ENCODE data around the gene PRR14. TPM values are rescaled to one million over a fixed set of nuclear protein-coding genes. Genes with fewer than 3 reads are reported as not detected.
A peak's percentile ranks its signal among the peaks of the same experiment; 100 is the strongest.
"Not testable (repeated sequence)": the region's sequence is repeated elsewhere in the genome, so short reads cannot be mapped to it uniquely, and the experiment has no call there.

PRR14 gene
- total RNA-seq, 2 donors from 2014 or later = 76.6 to 97.5 TPM

DNA sequence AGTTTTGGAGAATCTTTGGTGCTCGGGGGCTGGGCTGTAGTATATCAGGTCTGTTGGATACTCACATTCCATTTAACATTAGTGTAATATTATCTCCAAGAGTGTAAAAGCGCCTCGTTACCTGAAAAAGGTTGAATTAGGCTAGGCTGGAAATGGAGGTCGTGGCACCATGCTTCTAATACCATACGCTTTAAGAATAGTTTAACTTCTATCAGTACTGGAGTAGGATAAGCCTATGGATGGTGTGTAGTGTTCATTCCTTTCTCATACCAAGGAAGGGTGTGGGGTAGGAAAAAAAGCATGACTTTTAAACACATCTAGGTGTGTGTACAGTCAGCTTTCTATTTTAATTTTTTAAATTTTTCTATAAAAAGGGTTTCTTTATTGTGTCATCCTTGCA lies 50.2 kb downstream of the PRR14 start:
- H3K27me3 Mint-ChIP-seq = no peaks in the 10 kb centered on the region
- peaks cover 11% of the 10 kb centered on the region for H3K4me1 Mint-ChIP-seq
- no peak overlapping the region for H3K27ac Mint-ChIP-seq
- H3K4me3 Mint-ChIP-seq = peak overlapping the region; percentile 97
- peaks cover 84% of the 10 kb centered on the region for H3K36me3 Mint-ChIP-seq (ENCODE audit: low read depth)
- H3K9me3 Mint-ChIP-seq = no peaks in the 10 kb centered on the region
- no peak for ATAC-seq (replicated peaks)

DNA sequence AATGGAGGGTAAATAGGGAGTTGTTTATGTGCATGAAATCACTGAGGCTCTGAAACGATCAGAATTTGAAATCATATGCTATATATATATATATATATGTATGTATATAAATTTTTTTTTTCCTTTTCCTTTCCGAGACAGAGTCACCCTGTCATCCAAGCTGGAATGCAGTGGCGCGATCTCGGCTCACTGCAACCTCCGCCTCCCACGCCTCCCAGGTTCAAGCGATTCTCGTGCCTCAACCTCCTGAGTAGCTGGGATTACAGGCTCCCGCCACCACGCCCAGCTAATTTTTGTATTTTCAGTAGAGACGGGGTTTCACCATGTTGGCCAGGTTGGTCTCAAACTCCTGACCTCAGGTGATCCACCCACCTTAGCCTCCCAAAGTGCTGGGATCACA lies 52.3 kb downstream of the PRR14 start:
- not testable (repeated sequence) for ATAC-seq (replicated peaks); H3K4me3 Mint-ChIP-seq; H3K27me3 Mint-ChIP-seq; H3K9me3 Mint-ChIP-seq; H3K27ac Mint-ChIP-seq
- Mint-ChIP-seq H3K36me3 (ENCODE audit: low read depth) (peaks cover 96% of the 10 kb centered on the region), H3K4me1 (peaks cover 11% of the 10 kb centered on the region)

DNA sequence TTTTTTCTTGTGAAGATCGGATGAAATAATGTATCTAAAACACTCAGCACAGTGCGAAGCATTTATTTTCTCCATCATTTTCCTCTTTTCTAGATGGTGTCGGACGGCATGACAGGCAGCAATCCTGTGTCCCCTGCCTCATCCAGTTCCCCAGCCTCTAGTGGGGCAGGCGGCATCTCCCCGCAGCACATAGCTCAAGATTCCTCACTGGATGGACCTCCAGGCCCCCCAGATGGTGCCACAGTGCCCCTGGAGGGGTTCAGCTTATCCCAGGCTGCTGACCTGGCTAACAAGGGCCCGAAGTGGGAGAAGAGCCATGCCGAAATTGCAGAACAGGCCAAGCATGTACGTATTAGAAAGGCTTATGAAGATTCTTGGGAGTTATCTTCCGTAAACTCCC lies 53.2 kb downstream of the PRR14 start:
- H3K27me3 Mint-ChIP-seq = no peaks in the 10 kb centered on the region
- H3K4me1 Mint-ChIP-seq = peaks cover 11% of the 10 kb centered on the region
- H3K27ac Mint-ChIP-seq = no peak overlapping the region
- no peak overlapping the region for H3K4me3 Mint-ChIP-seq
- ATAC-seq (replicated peaks) = no peak
- no peaks in the 10 kb centered on the region for H3K9me3 Mint-ChIP-seq
- peaks cover 97% of the 10 kb centered on the region for H3K36me3 Mint-ChIP-seq (ENCODE audit: low read depth)

Other genes starting within 250 kb of the PRR14 start
- 1 to 10 TPM; 5.1 to 5.2 TPM for gene ZNF771, start 243.4 kb upstream of the PRR14 start, total RNA-seq
- 100 to 1,000 TPM in 1 of 2 donors, 10 to 100 TPM in 1; 60.9 to 173 TPM for gene DCTPP1, start 220.9 kb upstream of the PRR14 start, total RNA-seq
- gene SEPHS2, start 205.1 kb upstream of the PRR14 start, total RNA-seq = 10 to 100 TPM; 48.9 to 79.1 TPM
- gene ITGAL, start 178.2 kb upstream of the PRR14 start, total RNA-seq = 100 to 1,000 TPM; 319 to 344 TPM
- 1 to 10 TPM; 3.7 to 5.3 TPM for gene ZNF768, start 124.4 kb upstream of the PRR14 start, total RNA-seq
- 10 to 100 TPM in 1 of 2 donors, 1 to 10 TPM in 1; 6.9 to 12.9 TPM for gene ZNF747, start 116.1 kb upstream of the PRR14 start, total RNA-seq
- gene ZNF764, start 92.6 kb upstream of the PRR14 start, total RNA-seq = 10 to 100 TPM; 13.8 to 14.1 TPM
- gene ZNF688, start 79.2 kb upstream of the PRR14 start, total RNA-seq = 1 to 10 TPM; 7.3 to 9.7 TPM
- 10 to 100 TPM; 10.5 to 15.5 TPM for gene ZNF785, start 65.3 kb upstream of the PRR14 start, total RNA-seq
- gene ZNF689, start 40.6 kb upstream of the PRR14 start, total RNA-seq = 10 to 100 TPM in 1 of 2 donors, 1 to 10 TPM in 1; 5.9 to 12.1 TPM
- 100 to 1,000 TPM in 1 of 2 donors, 10 to 100 TPM in 1; 92.6 to 140 TPM for gene FBRS, start 7.5 kb downstream of the PRR14 start, total RNA-seq
- 10 to 100 TPM; 63.6 to 86.7 TPM for gene SRCAP, start 48.2 kb downstream of the PRR14 start, total RNA-seq
- 10 to 100 TPM; 30.0 to 43.3 TPM for gene PHKG2, start 97.5 kb downstream of the PRR14 start, total RNA-seq
- 1 to 10 TPM; 2.9 TPM for gene CFAP119, start 111.1 kb downstream of the PRR14 start, total RNA-seq
- 10 to 100 TPM; 90.7 to 95.1 TPM for gene RNF40, start 111.4 kb downstream of the PRR14 start, total RNA-seq
- gene ZNF629, start 136.2 kb downstream of the PRR14 start, total RNA-seq = under 1 TPM; 0.28 to 0.48 TPM
- gene BCL7C, start 243.1 kb downstream of the PRR14 start, total RNA-seq = 10 to 100 TPM; 34.1 to 39.3 TPM
- gene CTF1, start 245.7 kb downstream of the PRR14 start, total RNA-seq = under 1 TPM; 0.15 to 0.26 TPM

Measured in activated T-helper 17 cell treated with anti-CD3 and anti-CD28 coated beads, Interleukin-2, amount 50 U/mL, for 72 hours (primary cell).